A549 treated with DMSO at 1 μM for 4 hours (cell line): ENCODE measurements around the gene ABHD8. TPM values are rescaled to one million over a fixed set of nuclear protein-coding genes. Genes with fewer than 3 reads are reported as not detected.

Experiments
- total RNA-seq: library from RNA; stranded (reverse); fragments of 200-300 nt; extraction: Qiagen RNA extraction; gene quantifications from 5 replicates; pipeline ENCODE4 v1.2.3, GENCODE V29; 2022; ENCODE audit warnings: low read depth

The ABHD8 gene, protein sequence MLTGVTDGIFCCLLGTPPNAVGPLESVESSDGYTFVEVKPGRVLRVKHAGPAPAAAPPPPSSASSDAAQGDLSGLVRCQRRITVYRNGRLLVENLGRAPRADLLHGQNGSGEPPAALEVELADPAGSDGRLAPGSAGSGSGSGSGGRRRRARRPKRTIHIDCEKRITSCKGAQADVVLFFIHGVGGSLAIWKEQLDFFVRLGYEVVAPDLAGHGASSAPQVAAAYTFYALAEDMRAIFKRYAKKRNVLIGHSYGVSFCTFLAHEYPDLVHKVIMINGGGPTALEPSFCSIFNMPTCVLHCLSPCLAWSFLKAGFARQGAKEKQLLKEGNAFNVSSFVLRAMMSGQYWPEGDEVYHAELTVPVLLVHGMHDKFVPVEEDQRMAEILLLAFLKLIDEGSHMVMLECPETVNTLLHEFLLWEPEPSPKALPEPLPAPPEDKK
- total RNA-seq: 2.0 to 3.6 TPM (median 3.2 TPM) in 5 replicates

DNA sequence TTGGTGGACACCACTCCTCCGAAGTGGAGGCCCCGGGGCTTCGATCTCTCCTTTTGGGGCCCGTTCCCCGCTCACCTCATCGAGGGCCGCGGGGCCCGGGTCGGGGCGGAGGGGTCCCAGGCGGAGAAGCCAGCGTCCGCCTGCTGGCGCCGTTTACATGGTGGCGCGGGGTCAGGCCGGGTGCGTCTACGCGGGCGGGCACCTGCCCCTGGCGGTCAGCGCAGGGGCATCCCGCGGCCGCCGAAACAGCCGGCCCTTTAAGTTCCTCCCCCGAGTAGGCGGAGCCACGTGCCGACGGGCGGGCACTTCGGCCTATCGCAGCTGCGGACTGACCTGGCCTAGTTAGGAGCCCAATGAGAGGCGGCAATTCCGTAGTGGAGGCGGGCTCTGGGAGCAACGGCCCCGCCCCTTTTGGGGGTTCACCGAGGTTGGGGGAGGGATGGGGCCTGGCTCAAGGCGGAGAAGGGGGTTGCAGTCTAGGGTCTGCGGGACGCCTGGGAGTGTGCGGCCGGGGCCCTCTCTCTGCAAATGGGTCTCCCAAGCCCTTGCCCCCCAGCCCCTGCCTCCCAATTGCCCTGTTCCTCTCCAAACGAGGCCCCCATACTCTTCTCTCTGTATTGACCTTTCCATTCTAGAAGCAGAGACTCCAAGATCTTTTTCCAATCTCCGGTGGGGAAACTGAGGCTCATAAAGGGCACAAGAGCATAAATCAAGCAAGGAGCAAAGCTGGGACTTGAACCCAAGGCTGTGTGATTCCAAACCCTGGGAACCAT is at the start of gene ABHD8:
Gene ABHD8, minus strand, starts transcription at position 259 of the 773 bp plus-strand sequence. CDS start 1,809 bp downstream, outside the sequence.

DNA sequence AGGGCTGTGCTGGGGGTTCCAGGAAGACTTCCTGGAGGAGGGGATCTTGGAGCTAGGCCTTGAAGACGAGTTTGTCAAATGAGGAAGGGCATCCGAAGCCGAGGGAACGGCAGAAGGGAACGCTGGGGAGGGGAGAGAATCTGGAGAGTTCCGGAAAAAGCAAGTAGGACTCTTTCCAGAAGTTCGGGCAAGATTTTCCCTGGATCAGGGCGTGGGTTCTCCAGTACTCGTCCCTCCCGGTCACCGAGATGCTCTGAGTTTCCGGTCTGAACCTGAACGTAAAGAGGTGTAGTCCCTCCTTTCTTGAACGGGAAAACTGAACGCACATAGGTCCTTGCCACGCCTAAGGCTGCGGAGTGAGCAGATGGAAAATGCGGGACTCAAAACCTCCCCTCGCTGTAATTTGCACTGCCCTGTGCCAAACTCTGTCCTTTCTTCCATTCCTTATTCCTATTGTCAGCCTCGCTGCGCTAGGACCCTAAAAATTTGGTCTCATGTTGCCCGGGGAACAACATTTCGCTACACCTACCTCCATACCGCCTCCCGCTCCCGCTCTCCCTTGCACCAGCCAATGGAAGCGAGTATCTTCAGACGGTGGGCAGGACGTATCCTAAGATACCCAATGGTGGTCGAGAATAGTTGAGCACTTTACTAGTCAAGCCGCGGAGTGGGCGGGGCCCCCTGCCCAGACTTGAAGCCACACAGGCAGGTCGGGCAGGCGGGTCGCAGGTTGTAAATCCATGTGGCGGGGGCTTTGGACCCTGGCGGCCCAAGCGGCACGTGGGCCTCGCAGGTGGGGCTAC is 33.8 kb upstream of the ABHD8 start, which contains the start of gene GTPBP3:
Gene GTPBP3, plus strand, starts transcription at position 682 of the 803 bp plus-strand sequence. Its CDS starts 59 bp downstream, at position 741.

GRCh38 chr19:17334414-17335409 is 31.5 kb upstream of the ABHD8 start, which contains the start of gene ANO8:
Gene ANO8 (minus strand): TSS chr19:17334855. CDS start chr19:17334670, 185 bp downstream.

GRCh38 chr19:17309198-17309964 is 6.2 kb upstream of the ABHD8 start, which contains the start of gene DDA1:
Gene DDA1 (plus strand): TSS chr19:17309563. CDS start chr19:17309655, 92 bp downstream.

GRCh38 chr19:17305517-17306284 is 2.5 kb upstream of the ABHD8 start, which contains the start of gene MRPL34:
Gene MRPL34 (plus strand): TSS chr19:17305872. CDS start chr19:17305893, 21 bp downstream.

GRCh38 chr19:17281391-17282304 is 21.6 kb downstream of the ABHD8 start, which contains the start of gene ANKLE1:
Gene ANKLE1 (plus strand): TSS chr19:17281901. CDS start chr19:17281921, 20 bp downstream.

DNA sequence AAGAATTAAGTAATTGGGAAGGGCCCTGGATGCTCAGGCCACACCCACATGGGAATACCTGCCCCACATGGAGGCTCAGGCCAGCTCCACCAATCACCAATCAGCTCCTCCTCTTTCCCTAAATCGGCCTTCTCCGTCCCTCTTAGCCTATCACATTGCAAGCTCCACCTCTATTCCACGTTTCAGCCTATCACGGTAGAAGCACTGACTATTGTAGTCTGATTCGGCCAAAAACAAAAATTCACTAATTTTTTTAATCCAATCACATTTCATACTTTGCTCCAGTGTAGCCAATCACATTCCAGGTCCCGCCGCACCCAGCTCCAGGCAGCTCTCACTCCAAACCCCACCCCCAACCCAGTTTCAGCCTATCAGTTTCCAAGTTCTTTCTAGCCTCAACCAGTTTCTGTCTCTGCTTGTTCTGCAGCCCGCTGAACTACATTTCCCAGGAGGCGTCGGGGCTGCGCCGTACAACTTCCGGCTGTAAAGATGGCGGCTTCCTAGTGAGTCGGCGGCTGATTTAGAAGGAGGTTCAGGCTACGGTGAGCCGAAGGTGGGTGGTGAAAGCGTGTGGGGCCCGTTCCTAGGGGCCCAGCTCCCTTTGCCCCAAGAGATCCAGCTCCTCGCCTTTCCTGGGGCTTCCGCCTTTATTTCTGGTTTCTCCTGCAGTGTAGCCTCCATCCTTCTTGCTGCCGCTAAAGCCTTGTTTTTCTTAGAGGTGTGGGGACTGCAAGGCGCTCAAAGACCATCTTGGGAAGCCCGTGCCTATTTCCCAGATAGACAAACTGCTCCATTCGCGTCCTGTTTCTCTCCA is 36.0 kb downstream of the ABHD8 start, which contains the start of gene BABAM1:
Gene BABAM1, plus strand, starts transcription at position 469 of the 814 bp plus-strand sequence. CDS start 1,364 bp downstream, outside the sequence.

DNA sequence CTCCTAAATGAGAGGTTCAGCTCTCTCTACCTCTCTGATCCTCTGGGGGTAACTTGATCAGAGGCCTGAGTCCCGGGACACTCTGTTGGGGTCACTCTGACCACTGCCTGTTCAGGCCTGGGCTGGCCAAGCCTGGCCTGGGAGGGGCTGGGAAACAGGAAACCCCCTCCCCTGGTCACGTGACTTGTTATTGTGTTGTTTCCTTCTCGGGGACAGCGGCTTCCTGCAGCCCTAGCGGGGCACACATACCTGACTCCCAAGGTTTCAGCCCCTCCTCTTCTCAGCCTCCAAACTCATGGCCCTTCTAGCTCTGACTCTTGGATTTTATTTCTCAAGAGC is 38.6 kb downstream of the ABHD8 start, which contains the start of gene USHBP1:
Gene USHBP1, minus strand, starts transcription at position 105 of the 339 bp plus-strand sequence. CDS start 446 bp downstream, outside the sequence.

GRCh38 chr19:17245535-17245984 is 57.7 kb downstream of the ABHD8 start, which contains the start of gene NR2F6:
Gene NR2F6 (minus strand): TSS chr19:17245919. CDS start chr19:17245220, 699 bp downstream.

Other genes starting within 250 kb of the ABHD8 start
- gene HAUS8, start 228.0 kb downstream of the ABHD8 start, total RNA-seq: 13.2 to 17.1 TPM (median 15.8 TPM) in 5 replicates
- gene MYO9B, start 227.6 kb downstream of the ABHD8 start, total RNA-seq: 24.2 to 38.4 TPM (median 34.6 TPM) in 5 replicates
- 14.7 to 16.4 TPM (median 15.3 TPM) in 5 replicates for gene USE1, start 88.1 kb downstream of the ABHD8 start, total RNA-seq
- gene OCEL1, start 77.2 kb downstream of the ABHD8 start, total RNA-seq: 9.8 to 13.9 TPM (median 10.9 TPM) in 5 replicates
- gene NR2F6, start 57.5 kb downstream of the ABHD8 start, total RNA-seq: 23.3 to 58.5 TPM (median 49.9 TPM) in 5 replicates
- not detected in 5 replicates for gene USHBP1, start 38.7 kb downstream of the ABHD8 start, total RNA-seq
- 58.4 to 65.2 TPM (median 62.0 TPM) in 5 replicates for gene BABAM1, start 36.0 kb downstream of the ABHD8 start, total RNA-seq
- gene ANKLE1, start 21.5 kb downstream of the ABHD8 start, total RNA-seq: 0.27 to 0.76 TPM (median 0.40 TPM) in 5 replicates
- gene MRPL34, start 2.4 kb upstream of the ABHD8 start, total RNA-seq: 52.6 to 96.7 TPM (median 84.9 TPM) in 5 replicates
- 53.8 to 73.0 TPM (median 68.7 TPM) in 5 replicates for gene DDA1, start 6.1 kb upstream of the ABHD8 start, total RNA-seq
- gene ANO8, start 31.4 kb upstream of the ABHD8 start, total RNA-seq: 2.1 to 4.3 TPM (median 3.9 TPM) in 5 replicates
- 18.0 to 24.5 TPM (median 21.1 TPM) in 5 replicates for gene GTPBP3, start 34.1 kb upstream of the ABHD8 start, total RNA-seq
- not detected in 5 replicates for gene PLVAP, start 73.9 kb upstream of the ABHD8 start, total RNA-seq
- gene CCDC194, start 90.8 kb upstream of the ABHD8 start, total RNA-seq: not detected in 5 replicates
- 0.13 to 0.47 TPM (median 0.24 TPM) in 5 replicates for gene BST2, start 102.2 kb upstream of the ABHD8 start, total RNA-seq
- gene MVB12A, start 116.6 kb upstream of the ABHD8 start, total RNA-seq: 29.7 to 43.1 TPM (median 38.5 TPM) in 5 replicates
- gene TMEM221, start 145.2 kb upstream of the ABHD8 start, total RNA-seq: 0.46 to 0.84 TPM (median 0.76 TPM) in 5 replicates
- gene NXNL1, start 157.5 kb upstream of the ABHD8 start, total RNA-seq: not detected in 5 replicates
- 2.6 to 3.2 TPM (median 3.1 TPM) in 5 replicates for gene SLC27A1, start 167.1 kb upstream of the ABHD8 start, total RNA-seq
- gene PGLS, start 208.2 kb upstream of the ABHD8 start, total RNA-seq: 47.9 to 75.7 TPM (median 65.7 TPM) in 5 replicates